Tibial nerve (tissue), 4 donors: ENCODE data around the gene ISCA2.

Experiments used
- CTCF ChIP-seq, 5 experiments: fragments of 200-600 bp in 3 of 5; fragments of 450-650 bp in 2 of 5; sonication (generic) in 3 of 5; IDR thresholded peaks; one replicate each; pipeline ENCODE4 v1.5.1; 2016 to 2019; ENCODE audit warnings: antibody characterized with exemption in 5 of 5, mild to moderate bottlenecking in 3 of 5, moderate library complexity in 2 of 5
- EP300 ChIP-seq, 2 donors: sonication (generic); formaldehyde crosslinking; IDR thresholded peaks; one replicate each; pipeline ENCODE4 v1.6.1; 2017; ENCODE audit warnings: antibody characterized with exemption in 2 of 2, mild to moderate bottlenecking in 1 of 2
- POLR2A ChIP-seq, 2 donors: fragments of 450-650 bp; IDR thresholded peaks; one replicate each; pipeline ENCODE4 v1.6.1; 2017; ENCODE audit warnings: antibody characterized with exemption in 2 of 2, mild to moderate bottlenecking in 2 of 2, moderate library complexity in 2 of 2

- TF ChIP-seq CTCF (IDR thresholded peaks at IDR 0.05) (no peak), POLR2A (IDR thresholded peaks at IDR 0.05) (no peak), EP300 (IDR thresholded peaks at IDR 0.05) (no peak)
These were observed 36.6 kb upstream of the ISCA2 start for GRCh38 chr14:74456684-74457564.
